ENCODE measurements around the gene SERPINC1. TPM values are rescaled to one million over a fixed set of nuclear protein-coding genes. Genes with fewer than 3 reads are reported as not detected.

SERPINC1 gene
- total RNA-seq, 2 donors from 2014 or later = not detected

- no peaks in the 10 kb centered on the region for H3K9me3 ChIP-seq (ENCODE audit: control insufficient read depth, low read length, poor library complexity, severe bottlenecking)
- H3K27me3 Mint-ChIP-seq = no peaks in the 10 kb centered on the region
- DNase-seq (no peak), ATAC-seq (no peak)
- no peaks in the 10 kb centered on the region for H3K36me3 Mint-ChIP-seq (ENCODE audit: low read depth)
- H3K27ac Mint-ChIP-seq = no peak overlapping the region
- H3K4me3 Mint-ChIP-seq = no peak overlapping the region
- no peaks in the 10 kb centered on the region for H3K4me1 Mint-ChIP-seq
Observed at GRCh38 chr1:173916667-173917066, 460 bp downstream of the SERPINC1 start.

- no peak overlapping the region for H3K4me3 Mint-ChIP-seq
- H3K4me1 Mint-ChIP-seq = no peaks in the 10 kb centered on the region
- H3K27ac Mint-ChIP-seq = no peak overlapping the region
- no peaks in the 10 kb centered on the region for H3K27me3 Mint-ChIP-seq
- H3K36me3 Mint-ChIP-seq (ENCODE audit: low read depth) = no peaks in the 10 kb centered on the region
- H3K9me3 ChIP-seq (ENCODE audit: control insufficient read depth, low read length, poor library complexity, severe bottlenecking) = no peaks in the 10 kb centered on the region
- no peak for DNase-seq
- no peak for ATAC-seq
Observed at GRCh38 chr1:173915596-173915995, 1.5 kb downstream of the SERPINC1 start.

GRCh38 chr1:173914366-173914871, 2.7 kb downstream of the SERPINC1 start:
- Mint-ChIP-seq H3K4me1 (no peaks in the 10 kb centered on the region), H3K36me3 (ENCODE audit: low read depth) (no peaks in the 10 kb centered on the region), H3K27ac (no peak overlapping the region), H3K4me3 (no peak overlapping the region), H3K27me3 (no peaks in the 10 kb centered on the region)
- no peak for DNase-seq
- ATAC-seq = no peak
- no peaks in the 10 kb centered on the region for H3K9me3 ChIP-seq (ENCODE audit: control insufficient read depth, low read length, poor library complexity, severe bottlenecking)

GRCh38 chr1:173913111-173913510, 4.0 kb downstream of the SERPINC1 start:
- H3K27ac Mint-ChIP-seq = no peak overlapping the region
- DNase-seq = no peak
- H3K4me1 Mint-ChIP-seq = no peaks in the 10 kb centered on the region
- H3K9me3 ChIP-seq (ENCODE audit: control insufficient read depth, low read length, poor library complexity, severe bottlenecking) = no peaks in the 10 kb centered on the region
- ATAC-seq = no peak
- H3K4me3 Mint-ChIP-seq = no peak overlapping the region
- H3K27me3 Mint-ChIP-seq = no peaks in the 10 kb centered on the region
- H3K36me3 Mint-ChIP-seq (ENCODE audit: low read depth) = no peaks in the 10 kb centered on the region

GRCh38 chr1:173903827-173904531, 13.1 kb downstream of the SERPINC1 start:
- H3K27ac Mint-ChIP-seq = no peak overlapping the region
- ATAC-seq (no peak), DNase-seq (no peak)
- H3K4me3 Mint-ChIP-seq = no peak overlapping the region
- peaks cover 10% of the 10 kb centered on the region for H3K4me1 Mint-ChIP-seq
- peaks cover 8% of the 10 kb centered on the region for H3K36me3 Mint-ChIP-seq (ENCODE audit: low read depth)
- H3K9me3 ChIP-seq (ENCODE audit: control insufficient read depth, low read length, poor library complexity, severe bottlenecking) = no peaks in the 10 kb centered on the region
- no peaks in the 10 kb centered on the region for H3K27me3 Mint-ChIP-seq

- Mint-ChIP-seq H3K4me1 (peaks cover 10% of the 10 kb centered on the region), H3K27me3 (no peaks in the 10 kb centered on the region), H3K4me3 (no peak overlapping the region), H3K36me3 (ENCODE audit: low read depth) (peaks cover 8% of the 10 kb centered on the region), H3K27ac (no peak overlapping the region)
- no peak for ATAC-seq
- DNase-seq = no peak
- H3K9me3 ChIP-seq (ENCODE audit: control insufficient read depth, low read length, poor library complexity, severe bottlenecking) = no peaks in the 10 kb centered on the region
Observed at GRCh38 chr1:173900992-173901391, 16.1 kb downstream of the SERPINC1 start.

GRCh38 chr1:173900427-173900826, 16.7 kb downstream of the SERPINC1 start:
- H3K27me3 Mint-ChIP-seq = no peaks in the 10 kb centered on the region
- no peak for ATAC-seq
- peaks cover 10% of the 10 kb centered on the region for H3K4me1 Mint-ChIP-seq
- H3K36me3 Mint-ChIP-seq (ENCODE audit: low read depth) = peaks cover 5% of the 10 kb centered on the region
- H3K9me3 ChIP-seq (ENCODE audit: control insufficient read depth, low read length, poor library complexity, severe bottlenecking) = no peaks in the 10 kb centered on the region
- no peak overlapping the region for H3K4me3 Mint-ChIP-seq
- no peak overlapping the region for H3K27ac Mint-ChIP-seq
- no peak for DNase-seq

- no peak overlapping the region for H3K4me3 Mint-ChIP-seq
- no peak for DNase-seq
- no peaks in the 10 kb centered on the region for H3K27me3 Mint-ChIP-seq
- H3K9me3 ChIP-seq (ENCODE audit: control insufficient read depth, low read length, poor library complexity, severe bottlenecking) = no peaks in the 10 kb centered on the region
- no peak overlapping the region for H3K27ac Mint-ChIP-seq
- H3K4me1 Mint-ChIP-seq = peaks cover 5% of the 10 kb centered on the region
- H3K36me3 Mint-ChIP-seq (ENCODE audit: low read depth) = no peaks in the 10 kb centered on the region
- ATAC-seq = no peak
Observed at GRCh38 chr1:173894189-173894588, 22.9 kb downstream of the SERPINC1 start.

- no peaks in the 10 kb centered on the region for H3K9me3 ChIP-seq (ENCODE audit: control insufficient read depth, low read length, poor library complexity, severe bottlenecking)
- peaks cover 4% of the 10 kb centered on the region for H3K4me1 Mint-ChIP-seq
- no peak for ATAC-seq
- no peak overlapping the region for H3K27ac Mint-ChIP-seq
- no peak overlapping the region for H3K4me3 Mint-ChIP-seq
- no peaks in the 10 kb centered on the region for H3K36me3 Mint-ChIP-seq (ENCODE audit: low read depth)
- DNase-seq = no peak
- no peaks in the 10 kb centered on the region for H3K27me3 Mint-ChIP-seq
Observed at GRCh38 chr1:173893611-173894010, 23.5 kb downstream of the SERPINC1 start.

GRCh38 chr1:173889885-173890284, 27.2 kb downstream of the SERPINC1 start:
- no peak overlapping the region for H3K4me3 Mint-ChIP-seq
- H3K27me3 Mint-ChIP-seq = no peaks in the 10 kb centered on the region
- H3K4me1 Mint-ChIP-seq = peaks cover 10% of the 10 kb centered on the region
- H3K36me3 Mint-ChIP-seq (ENCODE audit: low read depth) = peaks cover 4% of the 10 kb centered on the region
- ATAC-seq = no peak
- H3K9me3 ChIP-seq (ENCODE audit: control insufficient read depth, low read length, poor library complexity, severe bottlenecking) = no peaks in the 10 kb centered on the region
- no peak for DNase-seq
- H3K27ac Mint-ChIP-seq = no peak overlapping the region

- Mint-ChIP-seq H3K27me3 (no peaks in the 10 kb centered on the region), H3K27ac (no peak overlapping the region), H3K4me1 (peaks cover 10% of the 10 kb centered on the region), H3K36me3 (ENCODE audit: low read depth) (peaks cover 4% of the 10 kb centered on the region), H3K4me3 (no peak overlapping the region)
- ATAC-seq (no peak), DNase-seq (no peak)
- no peaks in the 10 kb centered on the region for H3K9me3 ChIP-seq (ENCODE audit: control insufficient read depth, low read length, poor library complexity, severe bottlenecking)
Observed at GRCh38 chr1:173888749-173889148, 28.4 kb downstream of the SERPINC1 start.

- Mint-ChIP-seq H3K4me3 (no peak overlapping the region), H3K36me3 (ENCODE audit: low read depth) (peaks cover 4% of the 10 kb centered on the region), H3K4me1 (peaks cover 10% of the 10 kb centered on the region), H3K27me3 (no peaks in the 10 kb centered on the region), H3K27ac (peak overlapping the region; percentile 21)
- no peaks in the 10 kb centered on the region for H3K9me3 ChIP-seq (ENCODE audit: control insufficient read depth, low read length, poor library complexity, severe bottlenecking)
- ATAC-seq (no peak), DNase-seq (no peak)
Observed at GRCh38 chr1:173887627-173888026, 29.5 kb downstream of the SERPINC1 start.

GRCh38 chr1:173886746-173887611, 30.1 kb downstream of the SERPINC1 start:
- Mint-ChIP-seq H3K27ac (peak overlapping the region; percentile 21), H3K4me3 (no peak overlapping the region), H3K4me1 (peaks cover 10% of the 10 kb centered on the region), H3K27me3 (no peaks in the 10 kb centered on the region), H3K36me3 (ENCODE audit: low read depth) (peaks cover 4% of the 10 kb centered on the region)
- ATAC-seq (no peak), DNase-seq (no peak)
- no peaks in the 10 kb centered on the region for H3K9me3 ChIP-seq (ENCODE audit: control insufficient read depth, low read length, poor library complexity, severe bottlenecking)
